T-helper 1 cell (primary cell): ENCODE results near the gene ZFHX3.

Source experiments
- DNase-seq, 5 donors: peaks; one replicate each; pipeline ENCODE4 v3.0.0-alpha.2; 2012 to 2020

ZFHX3 gene

GRCh38 chr16:73068541-73069401, 20.8 kb upstream of the ZFHX3 start:
- no peak for DNase-seq

DNA sequence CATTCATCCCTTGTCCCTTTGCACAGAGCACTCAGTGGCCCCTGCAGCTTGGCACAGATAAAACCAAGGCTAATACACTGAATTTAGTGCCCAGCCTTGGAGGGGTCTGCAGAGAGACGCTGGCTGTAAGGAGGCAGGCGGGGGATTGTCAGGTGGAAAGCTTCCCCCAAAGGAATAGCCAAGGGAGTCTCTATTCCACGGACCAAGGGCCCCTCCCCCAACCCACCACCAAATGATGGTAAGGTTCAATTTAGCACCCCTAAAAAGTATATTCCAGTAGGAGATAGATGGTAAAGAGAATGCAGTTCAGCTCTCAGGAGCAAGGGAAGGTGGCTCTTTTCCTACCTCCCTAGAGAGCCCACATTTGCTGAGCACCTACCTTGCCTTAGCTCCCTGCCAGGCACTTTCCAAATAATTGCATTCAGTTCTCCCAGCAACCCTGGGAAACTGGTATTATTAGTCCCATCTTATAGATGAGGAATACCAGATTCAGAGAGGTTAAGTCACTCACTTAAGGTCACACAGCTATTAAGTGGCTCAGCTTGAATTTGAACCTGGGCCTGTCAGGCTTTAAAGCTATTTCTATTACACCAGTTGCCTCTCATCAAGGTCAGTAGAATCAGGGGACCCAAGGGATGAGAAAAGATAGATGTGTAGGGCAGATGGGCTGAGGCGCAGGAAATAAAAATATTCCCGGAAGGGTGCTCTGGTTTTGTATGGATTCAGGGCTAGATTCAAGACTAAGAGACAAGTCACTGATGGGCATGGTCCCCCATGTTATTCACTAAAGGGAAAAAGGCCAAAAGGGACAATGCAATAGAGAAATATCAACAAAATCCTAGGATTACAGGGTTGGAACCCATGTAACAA, 20.0 kb upstream of the ZFHX3 start:
- no peak for DNase-seq

GRCh38 chr16:73066927-73067670, 19.2 kb upstream of the ZFHX3 start:
- DNase-seq, result no peak

GRCh38 chr16:73066331-73066926, 18.5 kb upstream of the ZFHX3 start:
- no peak for DNase-seq

DNA sequence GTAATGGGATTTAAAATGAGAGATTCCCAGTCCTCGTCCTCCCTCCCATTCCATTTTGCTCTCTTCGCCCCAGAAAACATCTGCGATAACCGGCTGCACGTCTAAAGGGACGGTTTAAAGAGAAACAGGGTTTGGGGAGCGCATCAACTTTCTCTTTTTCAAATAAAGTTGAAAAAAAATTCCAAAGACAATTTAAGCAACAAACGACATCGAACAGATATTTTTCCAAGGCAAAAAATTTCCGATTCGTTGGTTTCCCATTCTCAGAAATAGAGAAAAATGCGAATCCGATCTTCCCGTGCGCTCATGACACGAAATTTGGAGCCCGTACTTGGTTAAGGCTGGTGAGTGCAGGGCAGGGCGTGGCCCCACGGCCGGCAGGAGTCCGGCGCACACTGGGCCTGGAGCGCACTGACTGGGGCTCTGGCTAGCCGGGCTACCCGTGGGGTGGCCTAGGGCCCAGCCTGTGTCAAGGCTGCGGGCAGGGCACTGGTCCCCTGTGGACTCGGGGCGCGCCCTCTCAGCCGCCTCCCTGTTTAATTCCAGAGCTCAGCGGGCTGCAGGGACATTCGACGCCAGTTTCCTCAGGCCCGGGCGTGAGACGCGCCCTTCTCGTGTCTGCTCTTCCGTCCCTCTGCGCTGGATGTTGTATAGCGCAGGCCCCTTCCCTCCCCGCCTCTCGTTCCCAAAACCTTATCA, 17.9 kb upstream of the ZFHX3 start:
- DNase-seq, result no peak

DNA sequence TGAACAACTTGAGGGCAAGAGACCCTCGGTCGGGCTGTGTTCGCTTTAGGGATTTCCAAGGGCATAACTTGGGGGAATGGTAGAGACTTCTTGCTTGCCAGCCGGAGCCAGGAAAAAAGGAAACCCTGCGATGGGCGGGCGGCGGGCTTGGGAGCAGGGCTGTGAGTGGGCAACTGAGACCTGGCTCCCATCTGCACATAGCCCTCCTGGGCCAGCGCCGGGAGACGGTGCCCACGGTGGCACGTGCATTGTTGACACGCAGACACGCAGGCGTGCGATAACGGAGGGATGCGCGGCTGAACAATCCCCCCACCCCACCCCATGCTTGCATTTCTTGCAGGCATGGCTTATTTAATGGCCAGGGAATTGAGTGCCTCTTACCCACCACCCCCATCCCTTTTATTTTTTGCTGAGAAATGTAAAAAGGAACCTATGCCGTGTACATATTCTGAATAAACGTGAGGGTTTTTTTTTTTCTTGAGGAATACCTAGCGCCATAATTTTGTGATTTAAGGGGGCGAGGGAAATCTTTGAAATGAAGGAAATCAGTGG, 17.1 kb upstream of the ZFHX3 start:
- DNase-seq, result no peak

- no peak for DNase-seq
Observed at GRCh38 chr16:73064212-73064993, 16.5 kb upstream of the ZFHX3 start.

GRCh38 chr16:73063854-73064211, 15.9 kb upstream of the ZFHX3 start:
- DNase-seq, result no peak

DNA sequence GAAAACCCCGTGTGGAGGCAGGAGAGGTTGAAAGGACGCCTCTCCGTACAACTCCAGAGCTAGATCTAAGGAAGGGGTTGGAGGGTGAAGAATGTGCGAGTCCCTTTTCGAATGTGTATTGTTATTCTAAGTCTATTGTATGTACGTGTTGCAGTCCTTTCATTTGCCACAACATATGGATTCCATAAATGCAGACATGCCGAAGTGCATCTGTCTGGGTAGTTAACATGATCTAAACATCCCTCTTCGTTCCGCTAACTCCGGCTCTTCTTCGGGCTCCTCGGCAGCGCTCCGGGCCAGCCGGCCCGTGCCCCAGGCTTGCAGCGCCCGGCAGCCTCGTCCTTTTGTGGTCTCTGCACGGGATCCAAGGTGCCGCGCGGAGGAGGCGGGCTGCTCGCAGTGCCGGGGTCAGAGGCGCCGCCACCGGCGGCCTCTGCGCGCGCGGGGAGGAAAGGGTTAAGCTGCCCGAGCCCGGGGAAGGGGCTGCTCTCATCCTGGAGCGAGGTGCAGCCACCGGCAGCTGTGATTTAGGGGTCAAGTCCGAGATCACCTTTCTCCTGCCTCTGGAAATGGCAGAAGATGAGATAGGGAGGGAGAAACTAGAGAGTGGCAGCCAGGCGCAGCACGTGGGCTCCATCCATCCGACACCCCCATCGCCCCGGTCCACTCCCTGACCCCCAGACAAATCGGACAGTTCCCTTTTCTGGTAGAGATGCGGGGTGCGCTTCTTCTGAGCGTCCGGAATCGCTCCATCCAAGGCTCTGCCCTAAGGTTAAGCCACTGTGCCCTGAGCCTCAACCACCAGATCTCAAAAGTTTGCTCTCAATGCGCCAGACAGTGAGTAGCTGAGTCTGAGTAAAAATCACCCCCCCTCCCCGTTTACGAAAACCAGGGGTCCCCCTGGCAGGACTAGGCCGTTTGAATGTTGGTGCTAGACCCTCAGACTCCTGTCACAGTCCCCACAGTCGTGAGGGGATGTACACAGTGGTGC, 15.1 kb upstream of the ZFHX3 start:
- no peak for DNase-seq

DNA sequence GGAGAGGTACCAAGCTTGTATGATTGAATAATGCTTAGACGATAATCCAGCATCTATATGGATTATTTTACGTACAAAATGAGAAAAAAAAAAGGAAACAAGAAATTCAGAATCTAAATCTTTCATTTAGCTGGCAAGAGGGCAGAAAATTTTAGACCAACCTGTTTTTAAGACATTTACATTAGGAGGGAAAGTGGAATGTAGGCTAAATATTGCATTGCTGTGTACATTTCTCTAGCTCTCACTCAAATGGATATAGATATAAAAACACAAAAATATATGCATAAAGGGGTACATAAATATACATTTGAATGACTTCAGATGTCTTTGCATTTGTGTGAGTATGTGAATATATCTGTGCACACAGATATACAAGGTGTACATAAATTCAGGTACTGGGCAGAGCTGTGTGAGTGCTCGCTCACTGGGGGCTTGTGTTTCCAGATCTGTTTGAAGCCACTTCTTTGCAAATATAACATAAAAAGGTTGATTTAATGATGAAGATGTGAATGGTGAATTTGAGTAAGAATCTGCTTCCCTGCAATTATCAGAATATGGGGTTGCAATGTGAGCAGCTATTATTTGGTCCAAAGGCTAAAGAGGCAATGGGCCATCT, 14.2 kb upstream of the ZFHX3 start:
- no peak for DNase-seq

GRCh38 chr16:73060892-73061490, 13.1 kb upstream of the ZFHX3 start:
- no peak for DNase-seq

- DNase-seq, result no peak
Observed at GRCh38 chr16:73059779-73060615, 12.1 kb upstream of the ZFHX3 start.

GRCh38 chr16:73058616-73059409, 10.9 kb upstream of the ZFHX3 start:
- no peak for DNase-seq

DNA sequence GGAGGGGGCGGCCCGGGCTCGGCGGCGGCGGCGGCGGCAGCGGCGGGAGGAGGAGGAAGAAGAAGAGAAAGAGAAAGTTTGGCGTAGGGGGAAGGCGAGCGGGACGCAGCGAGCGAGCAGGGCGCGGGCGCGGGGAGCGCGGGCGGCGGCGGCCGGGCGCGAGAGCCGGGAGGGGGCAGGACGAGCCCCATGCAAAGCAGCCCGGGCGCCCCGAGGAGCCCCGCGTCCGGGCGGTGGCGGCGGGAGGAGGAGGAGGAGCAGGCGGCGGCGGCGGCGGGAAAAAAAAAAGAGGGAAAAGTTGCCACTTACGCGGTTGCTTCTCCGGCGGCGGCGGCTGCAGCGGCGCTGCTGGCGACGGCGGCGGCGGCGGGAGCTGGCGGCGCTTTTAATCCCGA, 10.3 kb upstream of the ZFHX3 start:
- DNase-seq, result no peak

GRCh38 chr16:73057291-73058210, 9.6 kb upstream of the ZFHX3 start:
- DNase-seq, result no peak

DNA sequence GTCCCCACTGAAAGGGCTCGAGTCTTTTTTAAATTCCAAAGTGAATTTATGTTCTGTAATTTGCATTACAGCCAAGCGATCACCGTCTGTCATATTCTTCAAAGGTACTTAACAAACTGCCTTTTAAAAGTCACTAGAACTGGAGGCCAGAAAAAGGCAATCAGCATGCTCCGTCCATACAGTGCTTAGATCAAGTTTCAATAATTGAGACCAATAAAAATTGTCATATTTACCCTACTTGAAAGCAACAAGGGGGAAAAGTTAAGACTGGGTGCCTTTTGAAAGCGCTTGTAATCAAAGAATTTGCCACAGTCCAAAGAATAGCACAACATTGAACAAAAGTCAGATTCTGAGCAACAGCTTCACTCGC, 9.0 kb upstream of the ZFHX3 start:
- DNase-seq, result no peak
